VCaP (cell line): ENCODE data around the gene PYDC1.

Experiments
- H3K27ac ChIP-seq: fragments of 450-650 bp; 2 replicates; pipeline ENCODE4 v1.5.1; 2017
- TF ChIP-seq, protein P1 (sequence below): fragments of 450-650 bp; conservative IDR thresholded peaks from 2 replicates; pipeline ENCODE4 v1.5.1; 2017; ENCODE audit warnings: mild to moderate bottlenecking, moderate library complexity

PYDC1 gene

DNA sequence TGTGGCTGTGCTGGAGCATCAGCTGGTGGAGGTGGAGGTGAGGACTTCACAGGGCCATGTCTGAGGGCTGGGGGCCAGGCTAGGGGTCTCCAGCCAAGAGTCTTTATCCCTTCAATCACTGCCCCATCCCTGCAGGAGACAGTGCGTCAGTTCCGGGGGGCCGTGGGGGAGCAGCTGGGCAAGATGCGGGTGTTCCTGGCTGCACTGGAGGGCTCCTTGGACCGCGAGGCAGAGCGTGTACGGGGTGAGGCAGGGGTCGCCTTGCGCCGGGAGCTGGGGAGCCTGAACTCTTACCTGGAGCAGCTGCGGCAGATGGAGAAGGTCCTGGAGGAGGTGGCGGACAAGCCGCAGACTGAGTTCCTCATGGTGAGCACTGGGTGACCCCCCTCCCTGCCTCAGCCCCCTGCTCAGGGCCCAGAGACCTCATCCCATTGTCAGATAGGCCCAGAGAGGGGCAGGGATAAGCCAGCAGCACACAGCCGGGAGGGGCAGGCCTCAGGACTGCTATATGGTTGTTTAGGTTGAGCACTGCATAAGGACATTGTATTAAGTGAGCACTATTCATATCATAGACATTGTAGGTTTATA is 2.3 kb upstream of the PYDC1 start:
- H3K27ac ChIP-seq: no peak overlapping the region

GRCh38 chr16:31217136-31217530 is 198 bp upstream of the PYDC1 start:
- TF ChIP-seq, protein P1, sequence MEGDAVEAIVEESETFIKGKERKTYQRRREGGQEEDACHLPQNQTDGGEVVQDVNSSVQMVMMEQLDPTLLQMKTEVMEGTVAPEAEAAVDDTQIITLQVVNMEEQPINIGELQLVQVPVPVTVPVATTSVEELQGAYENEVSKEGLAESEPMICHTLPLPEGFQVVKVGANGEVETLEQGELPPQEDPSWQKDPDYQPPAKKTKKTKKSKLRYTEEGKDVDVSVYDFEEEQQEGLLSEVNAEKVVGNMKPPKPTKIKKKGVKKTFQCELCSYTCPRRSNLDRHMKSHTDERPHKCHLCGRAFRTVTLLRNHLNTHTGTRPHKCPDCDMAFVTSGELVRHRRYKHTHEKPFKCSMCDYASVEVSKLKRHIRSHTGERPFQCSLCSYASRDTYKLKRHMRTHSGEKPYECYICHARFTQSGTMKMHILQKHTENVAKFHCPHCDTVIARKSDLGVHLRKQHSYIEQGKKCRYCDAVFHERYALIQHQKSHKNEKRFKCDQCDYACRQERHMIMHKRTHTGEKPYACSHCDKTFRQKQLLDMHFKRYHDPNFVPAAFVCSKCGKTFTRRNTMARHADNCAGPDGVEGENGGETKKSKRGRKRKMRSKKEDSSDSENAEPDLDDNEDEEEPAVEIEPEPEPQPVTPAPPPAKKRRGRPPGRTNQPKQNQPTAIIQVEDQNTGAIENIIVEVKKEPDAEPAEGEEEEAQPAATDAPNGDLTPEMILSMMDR: no peak
- no peak overlapping the region for H3K27ac ChIP-seq

More for the DNA sequence above, 2.3 kb upstream of the PYDC1 start:
- TF ChIP-seq, protein P1: no peak

DNA sequence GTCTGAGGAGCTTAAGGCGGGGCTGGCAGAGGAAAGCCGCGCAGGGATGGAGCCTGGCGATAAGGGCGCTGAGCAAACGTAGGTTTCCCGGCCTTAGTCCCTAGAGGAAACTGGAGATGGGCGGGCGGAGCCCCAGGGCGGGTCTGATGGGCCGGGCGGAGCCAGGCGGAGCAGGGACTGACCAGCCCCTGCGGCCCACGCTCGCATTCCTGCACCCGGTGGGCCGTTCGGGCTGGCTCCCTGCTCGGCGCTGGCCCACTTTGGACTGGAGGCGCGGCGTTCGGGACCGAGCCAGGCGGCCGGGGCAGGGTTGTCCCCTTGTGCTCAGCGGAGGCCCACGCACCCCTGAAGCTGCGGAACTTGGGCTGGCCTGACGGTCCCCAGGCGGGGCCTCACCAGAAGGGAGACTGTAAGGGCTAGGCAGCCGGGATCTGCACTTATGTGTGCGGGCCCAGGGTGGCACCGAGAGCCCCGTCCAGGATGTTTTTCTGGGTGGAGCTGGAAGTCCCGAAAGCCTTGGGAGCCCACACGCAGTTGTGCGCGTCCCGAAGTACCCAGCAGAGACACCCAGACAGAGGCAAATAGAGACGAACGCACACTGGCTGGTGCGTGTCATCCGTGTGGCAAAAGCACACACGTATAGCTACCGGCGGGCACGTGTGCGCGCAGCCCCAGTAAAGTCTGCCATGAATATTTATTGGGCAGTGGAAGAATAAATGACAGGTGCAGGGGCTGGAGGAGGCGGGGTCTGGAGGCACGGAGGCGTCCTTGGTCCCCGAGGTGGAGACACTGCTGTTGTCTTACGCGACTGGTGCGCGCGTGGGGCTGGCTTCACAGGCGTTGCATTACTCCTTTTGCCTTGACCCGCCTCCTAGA is 1.4 kb downstream of the PYDC1 start:
- TF ChIP-seq, protein P1: no peak
- H3K27ac ChIP-seq: peak overlapping the region; percentile 51

DNA sequence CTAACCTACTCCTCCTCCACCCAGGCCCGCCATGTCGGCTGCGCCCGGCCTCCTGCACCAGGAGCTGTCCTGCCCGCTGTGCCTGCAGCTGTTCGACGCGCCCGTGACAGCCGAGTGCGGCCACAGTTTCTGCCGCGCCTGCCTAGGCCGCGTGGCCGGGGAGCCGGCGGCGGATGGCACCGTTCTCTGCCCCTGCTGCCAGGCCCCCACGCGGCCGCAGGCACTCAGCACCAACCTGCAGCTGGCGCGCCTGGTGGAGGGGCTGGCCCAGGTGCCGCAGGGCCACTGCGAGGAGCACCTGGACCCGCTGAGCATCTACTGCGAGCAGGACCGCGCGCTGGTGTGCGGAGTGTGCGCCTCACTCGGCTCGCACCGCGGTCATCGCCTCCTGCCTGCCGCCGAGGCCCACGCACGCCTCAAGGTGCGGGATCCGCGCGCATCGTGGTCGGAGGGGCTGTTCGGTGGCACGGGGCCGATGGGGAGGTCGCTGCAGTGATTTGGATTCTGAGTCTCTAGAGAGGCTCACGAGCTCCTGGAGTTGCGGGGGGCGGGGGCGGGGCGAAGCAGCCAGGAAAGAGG is 2.1 kb downstream of the PYDC1 start:
- H3K27ac ChIP-seq: peak overlapping the region; percentile 51; the same call in 1 of the 2 replicates
- TF ChIP-seq, protein P1: no peak

- peak within 1 kb of the TSS; percentile 51; the same call in 1 of the 2 replicates for H3K27ac ChIP-seq
- TF ChIP-seq, protein P1: no peak
Measured at GRCh38 chr16:31213877-31214707, 2.8 kb downstream of the PYDC1 start, which contains the start of gene TRIM72. Gene TRIM72, plus strand, starts transcription at chr16:31214119. Its CDS starts 620 bp downstream, at chr16:31214739.

DNA sequence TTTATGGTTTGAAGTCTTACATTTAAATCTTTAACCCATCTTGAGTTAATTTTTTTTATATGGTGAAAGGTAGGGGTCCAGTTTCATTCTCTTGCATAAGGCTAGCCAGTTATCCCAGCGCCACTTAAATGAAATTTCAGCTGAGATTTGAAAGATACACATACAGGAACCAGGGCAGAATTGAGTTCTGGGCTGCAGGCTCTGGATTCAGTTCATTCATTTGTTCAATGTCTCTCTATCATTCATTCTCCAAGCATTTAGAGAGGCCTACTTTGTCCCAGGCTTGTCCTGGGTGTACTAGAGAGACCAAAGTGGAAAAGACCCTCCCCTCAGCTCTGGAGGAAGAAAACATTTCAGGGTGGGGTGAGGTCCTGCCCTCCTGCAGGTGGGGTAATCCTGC is 3.6 kb downstream of the PYDC1 start:
- TF ChIP-seq, protein P1: no peak
- no peak overlapping the region for H3K27ac ChIP-seq
